Gastroesophageal sphincter (tissue), 3 donors: Measurements from ENCODE around the gene BMP7.

Source experiments
- CTCF ChIP-seq, 4 experiments: fragments of 200-600 bp in 2 of 4; fragments of 450-650 bp in 2 of 4; sonication (generic) in 1 of 4; IDR thresholded peaks; one replicate each; pipeline ENCODE4 v1.5.1; 2017 to 2019; ENCODE audit warnings: antibody characterized with exemption in 4 of 4, mild to moderate bottlenecking in 2 of 4, moderate library complexity in 2 of 4
- EP300 ChIP-seq: sonication (generic); formaldehyde crosslinking; IDR thresholded peaks from one replicate; pipeline ENCODE4 v1.6.1; 2017; ENCODE audit warnings: antibody characterized with exemption, mild to moderate bottlenecking
- POLR2A ChIP-seq, 2 donors: fragments of 450-650 bp; IDR thresholded peaks; one replicate each; pipeline ENCODE4 v1.6.1; 2017; ENCODE audit warnings: antibody characterized with exemption in 2 of 2, mild to moderate bottlenecking in 2 of 2, moderate library complexity in 1 of 2
- POLR2AphosphoS5 ChIP-seq: sonication (generic); formaldehyde crosslinking; IDR thresholded peaks from one replicate; pipeline ENCODE4 v1.6.1; 2017; ENCODE audit warnings: antibody characterized with exemption

- TF ChIP-seq CTCF (IDR thresholded peaks at IDR 0.05): no peak
- no peak for TF ChIP-seq EP300
- TF ChIP-seq POLR2A (IDR thresholded peaks at IDR 0.05): no peak
- no peak for TF ChIP-seq POLR2AphosphoS5
Measured at GRCh38 chr20:57147185-57147584, 119.3 kb downstream of the BMP7 start.
